ENCODE results near the gene DDX53.

The DDX53 gene

DNA sequence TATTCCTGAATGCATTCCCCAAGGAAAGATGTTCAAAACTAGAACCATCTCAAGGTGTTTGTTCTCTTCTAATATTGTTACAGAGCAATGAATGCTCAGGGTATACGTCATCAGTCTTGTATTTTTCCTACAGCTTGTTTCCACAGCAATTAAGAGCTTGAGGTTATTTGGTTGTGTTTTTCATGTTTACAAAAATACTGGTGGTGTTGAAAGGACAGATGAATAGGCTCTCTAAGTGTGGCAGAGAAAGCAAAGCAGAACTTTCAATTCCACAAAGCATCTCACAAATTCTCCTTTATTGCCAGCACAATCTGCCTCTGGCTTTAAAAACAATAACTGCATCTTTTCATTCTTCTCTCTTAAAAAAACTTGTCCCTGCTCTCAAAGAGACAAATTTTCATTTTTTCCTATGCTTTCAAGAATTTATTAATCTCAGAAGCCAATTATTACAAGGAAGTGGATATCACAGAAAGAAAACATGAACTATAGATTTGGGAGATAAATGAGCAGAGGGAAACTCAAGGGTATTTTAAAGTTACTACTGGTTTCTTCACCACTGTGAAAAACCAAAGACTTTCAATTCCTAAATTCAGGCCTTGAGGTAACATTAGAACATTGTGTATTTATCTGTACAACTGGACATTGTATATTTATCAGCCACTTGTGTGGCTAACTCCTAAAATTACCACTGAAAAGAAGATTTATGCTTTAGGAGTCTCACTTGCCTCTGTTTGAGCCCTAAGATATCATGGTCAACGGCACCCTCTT is 49.2 kb downstream of the DDX53 start:
- no peak for DNase-seq (ENCODE audit: low read depth in 2 of 2)

- DNase-seq (ENCODE audit: low read depth in 2 of 2) = no peak
Measured at GRCh38 chrX:23052324-23052723, 52.6 kb downstream of the DDX53 start.
